Endodermal cell (in vitro differentiated cells): ENCODE measurements around the gene DNASE1L1. TPM values are rescaled to one million over a fixed set of nuclear protein-coding genes. Genes with fewer than 3 reads are reported as not detected.

Experiments used
- DNase-seq: peaks from one replicate; pipeline ENCODE4 v3.0.0-alpha.2; 2017
- H3K27ac ChIP-seq: 2 replicates; pipeline ENCODE4 v1.5.1; 2013; ENCODE audit warnings: mild to moderate bottlenecking, low read depth, low read length, moderate library complexity
- H3K27me3 ChIP-seq: 2 replicates; pipeline ENCODE4 v1.6.1; 2013; ENCODE audit warnings: mild to moderate bottlenecking, low read length, moderate library complexity; ENCODE audit not compliant: insufficient read depth, control insufficient read depth, poor library complexity, severe bottlenecking
- H3K36me3 ChIP-seq: 2 replicates; pipeline ENCODE4 v1.7.0; 2013; ENCODE audit warnings: mild to moderate bottlenecking, low read length, moderate library complexity; ENCODE audit not compliant: control insufficient read depth, insufficient read depth
- H3K4me1 ChIP-seq: one replicate; pipeline ENCODE4 v1.7.0; 2013; ENCODE audit warnings: low read length; ENCODE audit not compliant: control insufficient read depth, insufficient read depth
- H3K4me3 ChIP-seq: 2 replicates; pipeline ENCODE4 v1.5.1; 2013; ENCODE audit warnings: mild to moderate bottlenecking, low read length, moderate library complexity
- H3K9ac ChIP-seq: 2 replicates; pipeline ENCODE4 v1.6.1; 2013; ENCODE audit warnings: mild to moderate bottlenecking, low read length, moderate library complexity; ENCODE audit not compliant: poor library complexity, severe bottlenecking; ENCODE audit errors: extremely low read depth
- H3K9me3 ChIP-seq: 2 replicates; pipeline ENCODE4 v1.6.1; 2013; ENCODE audit warnings: mild to moderate bottlenecking, low read length, moderate library complexity; ENCODE audit not compliant: control insufficient read depth
- H3K27ac Mint-ChIP-seq: 2 replicates; pipeline ENCODE4 v1.8.0; 2020; ENCODE audit warnings: mixed read lengths
- H3K27me3 Mint-ChIP-seq: 2 replicates; pipeline ENCODE4 v1.8.0; 2021; ENCODE audit warnings: mild to moderate bottlenecking, mixed read lengths; ENCODE audit not compliant: insufficient read depth
- H3K36me3 Mint-ChIP-seq: 2 replicates; pipeline ENCODE4 v1.8.0; 2020; ENCODE audit warnings: low read depth, mixed read lengths
- H3K4me1 Mint-ChIP-seq: 2 replicates; pipeline ENCODE4 v1.8.0; 2020; ENCODE audit warnings: mixed read lengths
- H3K4me3 Mint-ChIP-seq: 2 replicates; pipeline ENCODE4 v1.8.0; 2020; ENCODE audit warnings: mild to moderate bottlenecking, moderate library complexity, mixed read lengths
- H3K9me3 Mint-ChIP-seq: 2 replicates; pipeline ENCODE4 v1.8.0; 2020; ENCODE audit warnings: mild to moderate bottlenecking, mixed read lengths
- CTCF ChIP-seq: fragments of 200-600 bp; sonication (generic); conservative IDR thresholded peaks from 2 replicates; pipeline ENCODE4 v1.5.0; 2021; ENCODE audit warnings: antibody characterized with exemption, mild to moderate bottlenecking
- WGBS, 2 experiments: methylation state at CpG; one replicate each; pipeline versions ENCODE4 v1.1.5 to v1.1.7; 2013; ENCODE audit warnings: missing lambda C conversion rate in 2 of 2, mixed read lengths in 1 of 2; ENCODE audit not compliant: insufficient coverage in 1 of 2, insufficient read length in 1 of 2; 5-methylcytosine and 5-hydroxymethylcytosine counted together
- total RNA-seq, 2 donors: library from RNA; stranded (reverse); fragmentation: NEBNext Ultra II Directional in 1 of 2; extraction: Animal tissue kit (Norgen Biotek cat#: 25700) in 1 of 2; gene quantifications; 2 replicates in 1 of 2; 3 replicates in 1 of 2; pipeline ENCODE4 v1.2.1, GENCODE V29; 2021

The DNASE1L1 gene
- total RNA-seq, 2 donors from 2014 or later = 13.8 to 17.0 TPM

- Mint-ChIP-seq H3K36me3 (peaks cover 25% of the 10 kb centered on the region), H3K27me3 (no peaks in the 10 kb centered on the region), H3K9me3 (peaks cover 65% of the 10 kb centered on the region), H3K4me3 (no peak overlapping the region), H3K4me1 (no peaks in the 10 kb centered on the region), H3K27ac (no peak overlapping the region)
- no peaks in the 10 kb centered on the region for H3K4me1 ChIP-seq
- no peaks in the 10 kb centered on the region for H3K9me3 ChIP-seq
- no peak for TF ChIP-seq CTCF
- no peak overlapping the region for H3K9ac ChIP-seq
- no peak overlapping the region for H3K4me3 ChIP-seq
- WGBS, 2 experiments = 91 to 97% methylated on average over 6 to 16 of the region's 16 CpGs
- no peak for DNase-seq
- H3K27ac ChIP-seq = no peak overlapping the region
- peaks cover 22% of the 10 kb centered on the region for H3K36me3 ChIP-seq
- no peaks in the 10 kb centered on the region for H3K27me3 ChIP-seq
Measured at GRCh38 chrX:154445776-154446175, 36.7 kb upstream of the DNASE1L1 start.

GRCh38 chrX:154444755-154445246, 35.7 kb upstream of the DNASE1L1 start:
- peaks cover 67% of the 10 kb centered on the region for H3K9me3 Mint-ChIP-seq
- no peak overlapping the region for H3K9ac ChIP-seq
- H3K27ac Mint-ChIP-seq = no peak overlapping the region
- H3K36me3 ChIP-seq = peaks cover 25% of the 10 kb centered on the region
- no peaks in the 10 kb centered on the region for H3K27me3 Mint-ChIP-seq
- H3K4me3 ChIP-seq = peak overlapping the region; percentile 75
- peaks cover 21% of the 10 kb centered on the region for H3K36me3 Mint-ChIP-seq
- H3K4me3 Mint-ChIP-seq = peak overlapping the region; percentile 60
- WGBS, 2 experiments = 68% methylated on average over 13 of the region's 13 CpGs; no CpG with 5 or more reads in 1 of the 2 experiments
- no peaks in the 10 kb centered on the region for H3K4me1 Mint-ChIP-seq
- H3K4me1 ChIP-seq = no peaks in the 10 kb centered on the region
- no peak for DNase-seq
- H3K27me3 ChIP-seq = no peaks in the 10 kb centered on the region
- H3K27ac ChIP-seq = no peak overlapping the region
- no peak for TF ChIP-seq CTCF
- no peaks in the 10 kb centered on the region for H3K9me3 ChIP-seq

- H3K9me3 Mint-ChIP-seq = peaks cover 71% of the 10 kb centered on the region
- peaks cover 21% of the 10 kb centered on the region for H3K36me3 Mint-ChIP-seq
- peak within 1 kb of the TSS; percentile 70 for H3K27ac ChIP-seq
- peak; percentile 75 for DNase-seq
- peaks cover 26% of the 10 kb centered on the region for H3K36me3 ChIP-seq
- H3K27ac Mint-ChIP-seq = peak within 1 kb of the TSS; percentile 83
- H3K4me1 Mint-ChIP-seq = no peaks in the 10 kb centered on the region
- H3K27me3 Mint-ChIP-seq = no peaks in the 10 kb centered on the region
- 2 to 7% methylated on average over 9 to 85 of the region's 94 CpGs for WGBS, 2 experiments
- no peaks in the 10 kb centered on the region for H3K4me1 ChIP-seq
- TF ChIP-seq CTCF = no peak
- no peak within 1 kb of the TSS for H3K9ac ChIP-seq
- H3K9me3 ChIP-seq = no peaks in the 10 kb centered on the region
- H3K4me3 ChIP-seq = peak within 1 kb of the TSS; percentile 75
- peak within 1 kb of the TSS; percentile 60 for H3K4me3 Mint-ChIP-seq
- no peaks in the 10 kb centered on the region for H3K27me3 ChIP-seq
Measured at GRCh38 chrX:154443992-154444754, 35.1 kb upstream of the DNASE1L1 start, which contains the start of gene FAM50A. Gene FAM50A (plus strand): TSS chrX:154444141. CDS start chrX:154444236, 95 bp downstream.
